Naive thymus-derived CD4-positive, alpha-beta T cell (primary cell): ENCODE measurements around the gene SPINDOC. TPM values are rescaled to one million over a fixed set of nuclear protein-coding genes. Genes with fewer than 3 reads are reported as not detected.

Experiments
- ATAC-seq: fragments of 150-1000 bp; cut with Tn5 transposase; 2 replicates; pipeline ENCODE4 v1.10.0; 2021; ENCODE audit warnings: mild to moderate bottlenecking, moderate library complexity
- CTCF ChIA-PET: fragments of 350-600 bp; sonication (Branson Sonifier 250); formaldehyde crosslinking; loops from one replicate; lab custom pipeline; 2021; ENCODE audit warnings: antibody characterized with exemption; lab: Charles Lee
- POLR2A ChIA-PET: fragments of 350-600 bp; sonication (Branson Sonifier 250); formaldehyde crosslinking; loops from one replicate; lab custom pipeline; 2021; ENCODE audit warnings: antibody characterized with exemption, inconsistent platforms; lab: Charles Lee
- DNase-seq, 9 donors: peaks; one replicate each; pipeline versions ENCODE4 v3.0.0 to v3.0.0-alpha.2; 2020 to 2022; ENCODE audit warnings: mixed read lengths in 1 of 9
- H3K27ac ChIP-seq: one replicate; pipeline ENCODE4 v1.7.0; 2013; ENCODE audit warnings: mild to moderate bottlenecking, low read depth, low read length, moderate library complexity
- H3K27me3 ChIP-seq, 2 donors: one replicate each; pipeline ENCODE4 v1.7.0; 2013; ENCODE audit warnings: low read length in 2 of 2, mild to moderate bottlenecking in 2 of 2, moderate library complexity in 2 of 2; ENCODE audit not compliant: control insufficient read depth in 2 of 2, insufficient read depth in 2 of 2
- H3K36me3 ChIP-seq, 3 experiments: 1 replicate in 2 of 3; 2 replicates in 1 of 3; pipeline ENCODE4 v1.7.0; 2013; ENCODE audit warnings: low read length in 3 of 3, mild to moderate bottlenecking in 3 of 3, moderate library complexity in 1 of 3; ENCODE audit not compliant: insufficient read depth in 3 of 3, control insufficient read depth in 2 of 3
- H3K4me1 ChIP-seq, 2 donors: one replicate each; pipeline ENCODE4 v1.7.0; 2013; ENCODE audit warnings: low read length in 2 of 2, mild to moderate bottlenecking in 2 of 2, moderate library complexity in 1 of 2; ENCODE audit not compliant: control insufficient read depth in 2 of 2, insufficient read depth in 2 of 2
- H3K4me3 ChIP-seq: 2 replicates; pipeline ENCODE4 v1.7.0; 2013; ENCODE audit warnings: mild to moderate bottlenecking, low read length
- H3K9me3 ChIP-seq, 3 experiments: 1 replicate in 2 of 3; 2 replicates in 1 of 3; pipeline ENCODE4 v1.7.0; 2013; ENCODE audit warnings: low read length in 3 of 3; ENCODE audit not compliant: control insufficient read depth in 2 of 3
- H3K27ac Mint-ChIP-seq, 9 donors: one replicate each; pipeline ENCODE4 v1.8.0; 2020 to 2022; ENCODE audit warnings: mixed read lengths in 9 of 9, mild to moderate bottlenecking in 8 of 9, moderate library complexity in 5 of 9, inconsistent platforms in 2 of 9
- H3K27me3 Mint-ChIP-seq, 5 donors: one replicate each; pipeline ENCODE4 v1.8.0; 2021 to 2022; ENCODE audit warnings: mixed read lengths in 5 of 5, mild to moderate bottlenecking in 1 of 5
- H3K36me3 Mint-ChIP-seq, 5 donors: one replicate each; pipeline ENCODE4 v1.8.0; 2020 to 2022; ENCODE audit warnings: mixed read lengths in 5 of 5, mild to moderate bottlenecking in 3 of 5, inconsistent platforms in 1 of 5
- H3K4me1 Mint-ChIP-seq, 7 donors: one replicate each; pipeline ENCODE4 v1.8.0; 2020 to 2022; ENCODE audit warnings: mixed read lengths in 7 of 7, mild to moderate bottlenecking in 3 of 7, inconsistent platforms in 1 of 7
- H3K4me3 Mint-ChIP-seq, 10 donors: one replicate each; pipeline ENCODE4 v1.8.0; 2020 to 2022; ENCODE audit warnings: mild to moderate bottlenecking in 10 of 10, mixed read lengths in 10 of 10, moderate library complexity in 6 of 10, inconsistent platforms in 2 of 10
- H3K9me3 Mint-ChIP-seq, 11 donors: one replicate each; pipeline ENCODE4 v1.8.0; 2020 to 2022; ENCODE audit warnings: mixed read lengths in 11 of 11, mild to moderate bottlenecking in 4 of 11, inconsistent platforms in 1 of 11, moderate library complexity in 1 of 11
- intact Hi-C, 2 donors: fragments of 100-400 bp; cut with micrococcal nuclease; formaldehyde crosslinking; loops; one replicate each; pipeline ENCODE4 v1.15.1; 2023
- polyA plus RNA-seq, 2 donors: library from polyadenylated mRNA; unstranded; fragments of 300-500 nt; fragmentation: Illumina TruSeq; gene quantifications; one replicate each; pipeline ENCODE4 v1.2.3, GENCODE V29; 2021
- total RNA-seq, 6 experiments: library from RNA in 5 of 6; stranded (reverse) in 5 of 6; gene quantifications; 1 replicate in 5 of 6; 2 replicates in 1 of 6; pipeline ENCODE4 v1.2.3 and lab custom pipeline; 2021 to 2026

Gene SPINDOC
- total and polyA plus RNA-seq, 7 experiments from 2014 or later, result 0.22 to 42.2 (median 8.2) TPM

- Histone ChIP-seq H3K4me3 (no peak overlapping the region), H3K27ac (no peak overlapping the region), H3K4me1 (peaks cover 34 to 41% of the 10 kb centered on the region in 2 donors), H3K36me3 (peaks cover 0 to 17% (median 5%) of the 10 kb centered on the region in 3 experiments), H3K9me3 (no peaks in the 10 kb centered on the region), H3K27me3 (no peaks in the 10 kb centered on the region)
- DNase-seq (no peak), ATAC-seq (peak; percentile 32)
- ChIA-PET CTCF (interaction anchor here (0.9 kb wide), 1 partner anchor 62 kb away, joined by 4 read pairs; no protein-coding TSS in a partner anchor), POLR2A (interaction anchor here (1.2 to 2.0 kb wide), 2 partner anchors 11 to 43 kb away, joined by 3 to 5 read pairs; no protein-coding TSS in a partner anchor)
- H3K9me3 Mint-ChIP-seq, result no peaks in the 10 kb centered on the region
- H3K27me3 Mint-ChIP-seq, result no peaks in the 10 kb centered on the region
- H3K36me3 Mint-ChIP-seq, result peaks cover 0 to 28% (median under 1%) of the 10 kb centered on the region in 5 donors
- intact Hi-C loops, result no loop called here
- H3K4me1 Mint-ChIP-seq, result peaks cover 60 to 91% (median 86%) of the 10 kb centered on the region in 7 donors
- H3K4me3 Mint-ChIP-seq, result peak overlapping the region in 2 of 10 donors; percentile 10 to 18
- H3K27ac Mint-ChIP-seq, result peak overlapping the region in 6 of 9 donors; percentile 14 to 88 (median 58)
These were observed 32.0 kb downstream of the SPINDOC start for GRCh38 chr11:63845303-63845702.

GRCh38 chr11:63845911-63846310, 32.7 kb downstream of the SPINDOC start:
- Mint-ChIP-seq H3K4me1 (peaks cover 59 to 91% (median 86%) of the 10 kb centered on the region in 7 donors), H3K27me3 (no peaks in the 10 kb centered on the region), H3K4me3 (peak overlapping the region in 3 of 10 donors; percentile 13 to 30 (median 18)), H3K27ac (peak overlapping the region in 5 of 9 donors; percentile 14 to 88 (median 67)), H3K9me3 (no peaks in the 10 kb centered on the region), H3K36me3 (peaks cover 0 to 28% (median 5%) of the 10 kb centered on the region in 5 donors)
- Histone ChIP-seq H3K9me3 (no peaks in the 10 kb centered on the region), H3K27me3 (no peaks in the 10 kb centered on the region), H3K4me3 (no peak overlapping the region), H3K36me3 (peaks cover 0 to 17% (median 5%) of the 10 kb centered on the region in 3 experiments), H3K4me1 (peaks cover 35 to 47% of the 10 kb centered on the region in 2 donors), H3K27ac (no peak overlapping the region)
- ChIA-PET POLR2A (interaction anchor here (2.0 kb wide), 1 partner anchor 10 kb away, joined by 5 read pairs; no protein-coding TSS in a partner anchor), CTCF (no interaction called here)
- intact Hi-C loops, result no loop called here
- ATAC-seq, result no peak
- no peak for DNase-seq

GRCh38 chr11:63846897-63847296, 33.6 kb downstream of the SPINDOC start:
- Mint-ChIP-seq H3K27ac (peak overlapping the region in 7 of 9 donors; percentile 42 to 84 (median 66)), H3K4me3 (peak overlapping the region in 3 of 10 donors; percentile 27 to 46 (median 45)), H3K27me3 (no peaks in the 10 kb centered on the region), H3K36me3 (peaks cover 0 to 28% (median 11%) of the 10 kb centered on the region in 5 donors), H3K4me1 (peaks cover 58 to 91% (median 86%) of the 10 kb centered on the region in 7 donors), H3K9me3 (no peaks in the 10 kb centered on the region)
- DNase-seq (no peak), ATAC-seq (no peak)
- no peak overlapping the region for H3K27ac ChIP-seq
- ChIA-PET CTCF (interaction anchor here (1.4 kb wide), 1 partner anchor 59 kb away, joined by 3 read pairs; no protein-coding TSS in a partner anchor), POLR2A (no interaction called here)
- intact Hi-C loops, result no loop called here
- peaks cover 35 to 47% of the 10 kb centered on the region in 2 donors for H3K4me1 ChIP-seq
- no peaks in the 10 kb centered on the region for H3K27me3 ChIP-seq
- H3K36me3 ChIP-seq, result peaks cover 0 to 13% (median 5%) of the 10 kb centered on the region in 3 experiments
- no peaks in the 10 kb centered on the region for H3K9me3 ChIP-seq
- no peak overlapping the region for H3K4me3 ChIP-seq

GRCh38 chr11:63847363-63847762, 34.1 kb downstream of the SPINDOC start:
- CTCF ChIA-PET, result interaction anchor here (1.4 to 2.2 kb wide), 2 partner anchors 59 to 98 kb away, joined by 3 to 8 read pairs; no protein-coding TSS in a partner anchor
- no peaks in the 10 kb centered on the region for H3K27me3 ChIP-seq
- H3K36me3 ChIP-seq, result peaks cover 0 to 12% (median 5%) of the 10 kb centered on the region in 3 experiments
- Mint-ChIP-seq H3K27ac (peak overlapping the region in 7 of 9 donors; percentile 42 to 84 (median 68)), H3K36me3 (peaks cover 0 to 28% (median 11%) of the 10 kb centered on the region in 5 donors), H3K4me3 (peak overlapping the region in 3 of 10 donors; percentile 27 to 46 (median 45)), H3K9me3 (no peaks in the 10 kb centered on the region), H3K27me3 (no peaks in the 10 kb centered on the region), H3K4me1 (peaks cover 60 to 91% (median 87%) of the 10 kb centered on the region in 7 donors)
- H3K4me3 ChIP-seq, result no peak overlapping the region
- no peak overlapping the region for H3K27ac ChIP-seq
- peaks cover 34 to 47% of the 10 kb centered on the region in 2 donors for H3K4me1 ChIP-seq
- no peaks in the 10 kb centered on the region for H3K9me3 ChIP-seq
- no peak for ATAC-seq
- no peak for DNase-seq
- intact Hi-C loops, result no loop called here
- POLR2A ChIA-PET, result interaction anchor here (1.1 kb wide), 1 partner anchor 15 kb away, joined by 3 read pairs; no protein-coding TSS in a partner anchor

GRCh38 chr11:63849691-63850090, 36.4 kb downstream of the SPINDOC start:
- H3K27me3 ChIP-seq, result no peaks in the 10 kb centered on the region
- ChIA-PET CTCF (interaction anchor here (1.6 to 2.2 kb wide), 2 partner anchors 13 to 96 kb away, joined by 7 to 8 read pairs; no protein-coding TSS in a partner anchor), POLR2A (no interaction called here)
- peaks cover 0 to 2% (median 0%) of the 10 kb centered on the region in 3 experiments for H3K36me3 ChIP-seq
- Mint-ChIP-seq H3K4me3 (peak overlapping the region in 5 of 10 donors; percentile 13 to 81 (median 36)), H3K9me3 (no peaks in the 10 kb centered on the region), H3K4me1 (peaks cover 58 to 83% (median 77%) of the 10 kb centered on the region in 7 donors), H3K27me3 (no peaks in the 10 kb centered on the region), H3K27ac (peak overlapping the region; percentile 10 to 90 (median 65)), H3K36me3 (peaks cover 0 to 31% (median 11%) of the 10 kb centered on the region in 5 donors)
- no peaks in the 10 kb centered on the region for H3K9me3 ChIP-seq
- no peak overlapping the region for H3K4me3 ChIP-seq
- no peak for ATAC-seq
- DNase-seq, result no peak
- no peak overlapping the region for H3K27ac ChIP-seq
- intact Hi-C loops, result loop anchor here in 1 of 2 donors (2.0 kb wide), 1 partner anchor 17 kb away; no protein-coding TSS in a partner anchor
- peaks cover 37 to 44% of the 10 kb centered on the region in 2 donors for H3K4me1 ChIP-seq

- H3K4me1 ChIP-seq, result peaks cover 38 to 46% of the 10 kb centered on the region in 2 donors
- Mint-ChIP-seq H3K4me1 (peaks cover 59 to 83% (median 75%) of the 10 kb centered on the region in 7 donors), H3K4me3 (peak overlapping the region; percentile 58 to 83 (median 78)), H3K27me3 (no peaks in the 10 kb centered on the region), H3K27ac (peak overlapping the region; percentile 57 to 90 (median 87)), H3K36me3 (peaks cover 0 to 39% (median 16%) of the 10 kb centered on the region in 5 donors), H3K9me3 (no peaks in the 10 kb centered on the region)
- intact Hi-C loops, result loop anchor here in 1 of 2 donors (1.0 to 2.0 kb wide), 2 partner anchors 11 to 16 kb away; no protein-coding TSS in a partner anchor
- H3K27me3 ChIP-seq, result no peaks in the 10 kb centered on the region
- H3K4me3 ChIP-seq, result peak overlapping the region; percentile 17
- peak overlapping the region; percentile 59 for H3K27ac ChIP-seq
- ChIA-PET POLR2A (interaction anchor here (1.4 kb wide), 1 partner anchor 13 kb away, joined by 3 read pairs; no protein-coding TSS in a partner anchor), CTCF (no interaction called here)
- H3K9me3 ChIP-seq, result no peaks in the 10 kb centered on the region
- peaks cover 0 to 5% (median 0%) of the 10 kb centered on the region in 3 experiments for H3K36me3 ChIP-seq
- ATAC-seq (no peak), DNase-seq (no peak)
These were observed 37.7 kb downstream of the SPINDOC start for GRCh38 chr11:63850920-63851319.
